Hepatocyte (in vitro differentiated cells): ENCODE results near the gene FOXO3. TPM values are rescaled to one million over a fixed set of nuclear protein-coding genes. Genes with fewer than 3 reads are reported as not detected.

Experiments
- DNase-seq: peaks from one replicate; pipeline ENCODE4 v3.0.0-alpha.2; 2016; ENCODE audit warnings: low spot score
- H2AFZ ChIP-seq: fragments of 200-600 bp; sonication (generic); 2 replicates; pipeline ENCODE4 v1.6.0; 2016; ENCODE audit warnings: antibody characterized with exemption, mild to moderate bottlenecking
- H3K27ac ChIP-seq: fragments of 200-600 bp; sonication (generic); 2 replicates; pipeline ENCODE4 v1.5.1; 2016; ENCODE audit warnings: mild to moderate bottlenecking
- H3K27me3 ChIP-seq: fragments of 200-600 bp; sonication (generic); 2 replicates; pipeline ENCODE4 v1.6.1; 2016
- H3K36me3 ChIP-seq: fragments of 200-600 bp; sonication (generic); replicated peaks from 2 replicates; pipeline ENCODE4 v1.5.1; 2016; ENCODE audit warnings: low read depth; ENCODE audit not compliant: insufficient read depth
- H3K4me1 ChIP-seq: fragments of 200-600 bp; sonication (generic); 2 replicates; pipeline ENCODE4 v1.5.1; 2016; ENCODE audit warnings: mild to moderate bottlenecking, moderate library complexity; ENCODE audit not compliant: insufficient read depth
- H3K4me2 ChIP-seq: fragments of 200-600 bp; sonication (generic); 2 replicates; pipeline ENCODE4 v1.6.0; 2016
- H3K4me3 ChIP-seq: fragments of 200-600 bp; sonication (generic); 2 replicates; pipeline ENCODE4 v1.5.1; 2016; ENCODE audit warnings: mild to moderate bottlenecking
- H3K79me2 ChIP-seq: fragments of 200-600 bp; sonication (generic); 2 replicates; pipeline ENCODE4 v1.6.0; 2017; ENCODE audit warnings: mild to moderate bottlenecking
- H3K9me2 ChIP-seq: fragments of 200-600 bp; sonication (generic); replicated peaks from 2 replicates; pipeline ENCODE4 v1.6.0; 2017; ENCODE audit warnings: mild to moderate bottlenecking; ENCODE audit not compliant: insufficient read depth
- H3K9me3 ChIP-seq: fragments of 200-600 bp; sonication (generic); 2 replicates; pipeline ENCODE4 v1.5.1; 2016; ENCODE audit warnings: low read depth, mild to moderate bottlenecking
- H4K20me1 ChIP-seq: fragments of 200-600 bp; sonication (generic); 2 replicates; pipeline ENCODE4 v1.6.0; 2016; ENCODE audit warnings: mild to moderate bottlenecking; ENCODE audit not compliant: insufficient read depth, poor library complexity, severe bottlenecking
- CTCF ChIP-seq: fragments of 200-600 bp; sonication (generic); IDR thresholded peaks from 2 replicates; pipeline ENCODE4 v1.5.1; 2016; ENCODE audit warnings: antibody characterized with exemption, mild to moderate bottlenecking; ENCODE audit not compliant: poor library complexity
- EZH2 ChIP-seq: fragments of 200-600 bp; sonication (generic); IDR thresholded peaks from 2 replicates; pipeline ENCODE4 v1.6.1; 2016; ENCODE audit warnings: antibody characterized with exemption, mild to moderate bottlenecking, borderline replicate concordance
- EZH2phosphoT487 ChIP-seq: fragments of 200-600 bp; sonication (generic); IDR thresholded peaks from one replicate; pipeline ENCODE4 v1.6.1; 2018; ENCODE audit warnings: antibody characterized with exemption, mild to moderate bottlenecking, low read depth, moderate library complexity; ENCODE audit not compliant: unreplicated experiment, severe bottlenecking
- WGBS: methylation state at CpG from one replicate; pipeline ENCODE4 v1.1.6; 2016; ENCODE audit warnings: low lambda C conversion rate; ENCODE audit errors: missing lambda C conversion rate; 5-methylcytosine and 5-hydroxymethylcytosine counted together
- polyA plus RNA-seq: library from polyadenylated mRNA; unstranded; fragments of >200 nt; fragmentation: Nextera tagmentation; extraction: Ambion mirVana; gene quantifications from 2 replicates; pipeline ENCODE4 v1.2.1, GENCODE V29; 2016
- total RNA-seq: library from RNA; depleted of rRNA; stranded (reverse); fragments of >200 nt; gene quantifications from 2 replicates; pipeline ENCODE4 v1.2.3, GENCODE V29; 2014

Gene FOXO3
- total and polyA plus RNA-seq, 2 experiments from 2014 or later, result 44.6 to 54.9 TPM

GRCh38 chr6:108710551-108710950, 149.8 kb downstream of the FOXO3 start:
- Histone ChIP-seq H3K9me2 (no peaks in the 10 kb centered on the region), H4K20me1 (no peaks in the 10 kb centered on the region), H3K27me3 (no peaks in the 10 kb centered on the region), H3K36me3 (no peaks in the 10 kb centered on the region), H3K9me3 (no peaks in the 10 kb centered on the region), H3K27ac (no peak overlapping the region), H3K79me2 (no peaks in the 10 kb centered on the region), H3K4me1 (peaks cover 39% of the 10 kb centered on the region), H3K4me2 (peak overlapping the region; percentile 16), H2AFZ (no peak overlapping the region), H3K4me3 (no peak overlapping the region)
- 52% methylated on average over 7 of the region's 7 CpGs for WGBS
- DNase-seq, result no peak
- TF ChIP-seq CTCF, result no peak
- no peak for TF ChIP-seq EZH2phosphoT487
- TF ChIP-seq EZH2, result no peak

- TF ChIP-seq CTCF (no peak), EZH2 (no peak), EZH2phosphoT487 (no peak)
- 39% methylated on average over 5 of the region's 5 CpGs for WGBS
- H3K4me1 ChIP-seq, result peaks cover 42% of the 10 kb centered on the region
These were observed 150.4 kb downstream of the FOXO3 start for GRCh38 chr6:108711071-108711470.

GRCh38 chr6:108711826-108712225, 151.1 kb downstream of the FOXO3 start:
- no peak for DNase-seq
- TF ChIP-seq EZH2, result no peak
- no peak for TF ChIP-seq EZH2phosphoT487
- no peak for TF ChIP-seq CTCF
- no peaks in the 10 kb centered on the region for H3K36me3 ChIP-seq
- no peaks in the 10 kb centered on the region for H4K20me1 ChIP-seq
- no peak overlapping the region for H3K4me3 ChIP-seq
- H3K4me2 ChIP-seq, result no peak overlapping the region
- no peaks in the 10 kb centered on the region for H3K79me2 ChIP-seq
- peaks cover 44% of the 10 kb centered on the region for H3K4me1 ChIP-seq
- peak overlapping the region; percentile 20 for H3K27ac ChIP-seq
- no peaks in the 10 kb centered on the region for H3K9me3 ChIP-seq
- H3K9me2 ChIP-seq, result no peaks in the 10 kb centered on the region
- H2AFZ ChIP-seq, result no peak overlapping the region
- 51% methylated on average over 5 of the region's 5 CpGs for WGBS
- H3K27me3 ChIP-seq, result no peaks in the 10 kb centered on the region

More at GRCh38 chr6:108711071-108711470, 150.4 kb downstream of the FOXO3 start:
- Histone ChIP-seq H3K79me2 (no peaks in the 10 kb centered on the region), H3K36me3 (no peaks in the 10 kb centered on the region), H3K4me3 (no peak overlapping the region), H3K9me3 (no peaks in the 10 kb centered on the region), H3K9me2 (no peaks in the 10 kb centered on the region), H3K4me2 (peak overlapping the region; percentile 16), H3K27me3 (no peaks in the 10 kb centered on the region), H3K27ac (no peak overlapping the region), H2AFZ (no peak overlapping the region), H4K20me1 (no peaks in the 10 kb centered on the region)
- DNase-seq, result no peak

GRCh38 chr6:108712946-108713345, 152.2 kb downstream of the FOXO3 start:
- no peak for DNase-seq
- Histone ChIP-seq H3K27ac (no peak overlapping the region), H3K36me3 (no peaks in the 10 kb centered on the region), H3K4me1 (peaks cover 38% of the 10 kb centered on the region), H3K4me3 (no peak overlapping the region), H3K4me2 (no peak overlapping the region), H3K79me2 (no peaks in the 10 kb centered on the region), H3K27me3 (no peaks in the 10 kb centered on the region), H2AFZ (no peak overlapping the region), H4K20me1 (no peaks in the 10 kb centered on the region), H3K9me3 (no peaks in the 10 kb centered on the region), H3K9me2 (no peaks in the 10 kb centered on the region)
- 89% methylated on average over 2 of the region's 2 CpGs for WGBS
- TF ChIP-seq EZH2 (no peak), EZH2phosphoT487 (no peak), CTCF (no peak)
